SK-N-SH treated with all-trans-retinoic acid at 6 μM for 48 hours (cell line): ENCODE results near the gene PHLDB1.

Source experiments
- ATAC-seq: fragments of 200-7000 bp; cut with Tn5 transposase; 3 replicates; pipeline ENCODE4 v1.9.1; 2020; ENCODE audit warnings: mild to moderate bottlenecking, moderate library complexity
- ARNTL ChIP-seq: fragments of 450-650 bp; formaldehyde crosslinking; IDR thresholded peaks from 2 replicates; pipeline ENCODE4 v1.5.0; 2020; ENCODE audit warnings: low read depth, mild to moderate bottlenecking, moderate library complexity, borderline replicate concordance
- BACH2 ChIP-seq: fragments of 250-450 bp; sonication (Bioruptor Pico); IDR thresholded peaks from 2 replicates; pipeline ENCODE4 v1.9.0; 2021; ENCODE audit warnings: mild to moderate bottlenecking, borderline replicate concordance
- CSDC2 ChIP-seq: fragments of 250-450 bp; sonication (Bioruptor Pico); IDR thresholded peaks from 2 replicates; pipeline ENCODE4 v1.5.0; 2020; ENCODE audit warnings: mild to moderate bottlenecking, moderate library complexity
- CSRNP3 ChIP-seq: fragments of 250-450 bp; sonication (Bioruptor Pico); IDR thresholded peaks from 2 replicates; pipeline ENCODE4 v1.5.1; 2021; ENCODE audit warnings: mild to moderate bottlenecking, moderate library complexity
- ESRRG ChIP-seq: fragments of 250-450 bp; sonication (Bioruptor Pico); IDR thresholded peaks from 2 replicates; pipeline ENCODE4 v1.6.1; 2021; ENCODE audit warnings: mild to moderate bottlenecking
- GLIS3 ChIP-seq: fragments of 250-450 bp; sonication (Bioruptor Pico); IDR thresholded peaks from 2 replicates; pipeline ENCODE4 v1.5.0; 2020; ENCODE audit warnings: mild to moderate bottlenecking, moderate library complexity
- ISL1 ChIP-seq: fragments of 250-450 bp; sonication (Bioruptor Pico); IDR thresholded peaks from 2 replicates; pipeline ENCODE4 v2.1.2; 2022; ENCODE audit warnings: mild to moderate bottlenecking, moderate library complexity
- OSR1 ChIP-seq: fragments of 250-450 bp; sonication (Bioruptor Pico); IDR thresholded peaks from 2 replicates; pipeline ENCODE4 v1.8.0; 2022; ENCODE audit warnings: moderate library complexity, mild to moderate bottlenecking, inconsistent platforms
- PATZ1 ChIP-seq: fragments of 250-450 bp; sonication (Bioruptor Pico); IDR thresholded peaks from 2 replicates; pipeline ENCODE4 v1.8.0; 2020; ENCODE audit warnings: mild to moderate bottlenecking, moderate library complexity, borderline replicate concordance
- POU6F1 ChIP-seq: fragments of 250-450 bp; sonication (Bioruptor Pico); IDR thresholded peaks from 2 replicates; pipeline ENCODE4 v1.8.0; 2021; ENCODE audit warnings: low read depth, mild to moderate bottlenecking, moderate library complexity, borderline replicate concordance
- PPARA ChIP-seq: fragments of 250-450 bp; sonication (Bioruptor Pico); IDR thresholded peaks from 2 replicates; pipeline ENCODE4 v1.5.0; 2020; ENCODE audit warnings: mild to moderate bottlenecking, borderline replicate concordance
- RARB ChIP-seq: fragments of 250-450 bp; sonication (Bioruptor Pico); IDR thresholded peaks from 2 replicates; pipeline ENCODE4 v1.8.0; 2021; ENCODE audit warnings: mild to moderate bottlenecking, moderate library complexity
- SNAI2 ChIP-seq: fragments of 250-450 bp; sonication (Bioruptor Pico); IDR thresholded peaks from 2 replicates; pipeline ENCODE4 v1.5.0; 2020; ENCODE audit warnings: mild to moderate bottlenecking, moderate library complexity
- TCF4 ChIP-seq: fragments of 250-450 bp; sonication (Bioruptor Pico); IDR thresholded peaks from 2 replicates; pipeline ENCODE4 v1.8.0; 2021; ENCODE audit warnings: mild to moderate bottlenecking, moderate library complexity, borderline replicate concordance
- TOX ChIP-seq: fragments of 250-450 bp; sonication (Bioruptor Pico); IDR thresholded peaks from 2 replicates; pipeline ENCODE4 v1.8.0; 2021; ENCODE audit warnings: mild to moderate bottlenecking, moderate library complexity, borderline replicate concordance
- ZC3H10 ChIP-seq: fragments of 250-450 bp; sonication (Bioruptor Pico); IDR thresholded peaks from 2 replicates; pipeline ENCODE4 v1.5.1; 2021; ENCODE audit warnings: mild to moderate bottlenecking, moderate library complexity
- ZFP3 ChIP-seq: fragments of 250-450 bp; sonication (Bioruptor Pico); IDR thresholded peaks from 2 replicates; pipeline ENCODE4 v1.5.0; 2020; ENCODE audit warnings: mild to moderate bottlenecking, moderate library complexity
- ZFP30 ChIP-seq: fragments of 450-650 bp; formaldehyde crosslinking; IDR thresholded peaks from 2 replicates; pipeline ENCODE4 v1.5.0; 2022; ENCODE audit warnings: mild to moderate bottlenecking, moderate library complexity
- ZNF565 ChIP-seq: fragments of 450-650 bp; formaldehyde crosslinking; conservative IDR thresholded peaks from 2 replicates; pipeline ENCODE4 v1.5.0; 2020; ENCODE audit warnings: low read depth, mild to moderate bottlenecking, moderate library complexity
- ZNF70 ChIP-seq: fragments of 450-650 bp; formaldehyde crosslinking; IDR thresholded peaks from 2 replicates; pipeline ENCODE4 v1.5.0; 2020; ENCODE audit warnings: mild to moderate bottlenecking, moderate library complexity
- ZNF8 ChIP-seq: fragments of 450-650 bp; formaldehyde crosslinking; IDR thresholded peaks from 2 replicates; pipeline ENCODE4 v1.5.0; 2020; ENCODE audit warnings: mild to moderate bottlenecking, moderate library complexity
- TF ChIP-seq, protein P1 (sequence below): fragments of 250-450 bp; sonication (Bioruptor Pico); IDR thresholded peaks from 2 replicates; pipeline ENCODE4 v1.5.0; 2020; ENCODE audit warnings: mild to moderate bottlenecking, moderate library complexity

The PHLDB1 gene

DNA sequence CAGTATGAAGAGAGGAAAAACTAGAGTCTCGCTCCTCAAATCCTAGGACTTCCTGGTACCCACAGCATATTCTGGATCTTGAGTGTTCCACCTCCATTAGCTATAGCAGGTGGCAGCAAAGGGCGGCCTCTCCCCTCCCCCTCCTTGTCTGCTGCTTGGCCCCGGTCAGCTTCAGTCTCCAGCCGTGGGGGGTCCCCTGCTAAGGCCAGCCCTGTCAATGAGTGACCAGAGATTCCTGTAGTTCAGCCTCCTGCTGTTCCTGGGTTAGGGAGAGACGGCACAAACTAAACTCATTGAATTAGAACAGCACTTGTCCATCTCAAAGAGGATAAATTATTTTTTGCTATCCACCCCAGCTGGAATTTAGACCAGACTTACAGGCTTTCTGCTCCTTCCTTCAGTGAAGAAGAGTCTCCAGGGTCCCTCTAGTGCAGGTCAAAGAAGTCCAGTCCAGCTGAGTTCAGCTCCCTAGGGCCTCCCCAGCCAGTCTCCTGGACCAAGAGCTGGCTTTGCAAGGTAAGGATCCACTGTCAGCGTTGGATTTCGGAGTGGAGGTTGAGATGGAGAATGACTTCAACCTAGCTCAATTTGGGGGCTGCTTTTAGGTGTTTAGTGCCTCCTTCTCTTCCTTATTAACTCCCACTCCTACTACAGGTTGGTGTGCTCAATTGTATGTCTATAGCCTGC, 1.1 kb upstream of the PHLDB1 start (continued):
- TF ChIP-seq TOX (CRISPR knock-in tag) = no peak

DNA sequence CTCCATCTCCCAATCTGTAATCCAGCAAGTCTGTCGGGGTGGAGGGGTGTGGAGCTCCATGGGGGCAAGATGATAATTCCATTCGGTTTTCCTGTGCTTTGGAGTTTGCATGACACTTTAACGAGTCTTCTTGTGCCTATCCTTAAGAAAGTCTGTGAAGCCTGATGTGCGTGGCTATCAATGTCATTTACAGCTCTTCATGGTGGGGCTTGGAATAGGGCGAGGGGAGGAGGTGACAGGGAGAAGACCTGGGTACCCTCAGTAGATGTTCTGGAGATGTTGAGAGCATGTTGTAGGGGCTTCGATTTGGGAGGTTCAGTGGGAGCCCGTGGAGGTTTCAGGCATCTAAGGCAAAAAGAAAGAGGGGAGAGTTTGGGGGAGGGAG, 579 bp upstream of the PHLDB1 start:
- TF ChIP-seq CSDC2 (CRISPR knock-in tag) (no peak), CSRNP3 (CRISPR knock-in tag) (no peak), PPARA (CRISPR knock-in tag) (no peak), ZFP3 (CRISPR knock-in tag) (no peak), ESRRG (CRISPR knock-in tag) (no peak), SNAI2 (CRISPR knock-in tag) (no peak), PATZ1 (no peak), ZNF70 (CRISPR knock-in tag) (no peak), BACH2 (CRISPR knock-in tag) (no peak), ZNF8 (no peak), GLIS3 (no peak), RARB (CRISPR knock-in tag) (no peak), POU6F1 (no peak), ZFP30 (no peak), OSR1 (CRISPR knock-in tag) (no peak), ARNTL (no peak), TOX (CRISPR knock-in tag) (no peak), ISL1 (CRISPR knock-in tag) (no peak), ZNF565 (CRISPR knock-in tag) (no peak), TCF4 (CRISPR knock-in tag) (no peak)
- ATAC-seq = no peak

DNA sequence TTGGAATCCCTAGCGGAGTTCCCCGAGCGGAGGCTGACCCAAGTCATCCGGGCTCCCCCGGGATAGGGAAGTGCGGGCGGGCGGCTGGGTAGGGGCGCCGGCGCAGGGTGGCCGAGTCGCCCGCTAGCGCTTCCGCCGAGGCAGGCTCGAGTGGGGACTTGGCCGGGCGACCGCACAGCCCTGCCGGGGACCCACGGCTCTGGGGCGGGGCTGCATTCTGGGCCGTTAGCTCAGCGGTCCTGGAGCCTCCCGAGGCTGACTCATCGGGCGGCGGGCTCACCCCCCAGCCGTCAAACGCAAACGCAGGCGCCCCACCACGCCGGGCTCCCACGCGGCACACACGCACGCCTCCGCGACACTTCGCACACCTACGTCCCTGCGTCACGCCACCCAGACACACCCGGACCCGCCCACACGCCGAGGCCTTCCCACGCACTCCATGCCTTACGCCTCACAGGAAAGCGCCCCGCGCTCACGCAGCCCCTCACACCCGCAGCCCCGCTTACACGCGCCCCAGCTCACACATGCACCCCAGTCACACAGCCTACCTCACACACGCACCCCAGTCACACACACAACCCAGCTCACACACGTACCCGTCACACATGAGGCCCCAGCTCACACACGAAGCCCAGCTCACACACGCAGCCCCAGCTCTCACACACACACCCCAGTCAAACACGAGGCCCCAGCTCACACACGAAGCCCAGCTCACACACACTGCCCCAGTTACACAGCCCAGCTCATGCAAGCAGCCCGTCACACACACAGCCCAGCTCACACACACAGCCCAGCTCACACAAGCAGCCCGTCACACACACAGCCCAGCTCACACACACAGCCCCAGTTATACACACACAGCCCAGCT, 1.2 kb downstream of the PHLDB1 start:
- peak; percentile 72 for ATAC-seq

More for the DNA sequence above, 1.2 kb downstream of the PHLDB1 start:
- TF ChIP-seq ZNF565 (CRISPR knock-in tag) = no peak
- no peak for TF ChIP-seq ARNTL
- no peak for TF ChIP-seq BACH2 (CRISPR knock-in tag)
- TF ChIP-seq, protein P1, sequence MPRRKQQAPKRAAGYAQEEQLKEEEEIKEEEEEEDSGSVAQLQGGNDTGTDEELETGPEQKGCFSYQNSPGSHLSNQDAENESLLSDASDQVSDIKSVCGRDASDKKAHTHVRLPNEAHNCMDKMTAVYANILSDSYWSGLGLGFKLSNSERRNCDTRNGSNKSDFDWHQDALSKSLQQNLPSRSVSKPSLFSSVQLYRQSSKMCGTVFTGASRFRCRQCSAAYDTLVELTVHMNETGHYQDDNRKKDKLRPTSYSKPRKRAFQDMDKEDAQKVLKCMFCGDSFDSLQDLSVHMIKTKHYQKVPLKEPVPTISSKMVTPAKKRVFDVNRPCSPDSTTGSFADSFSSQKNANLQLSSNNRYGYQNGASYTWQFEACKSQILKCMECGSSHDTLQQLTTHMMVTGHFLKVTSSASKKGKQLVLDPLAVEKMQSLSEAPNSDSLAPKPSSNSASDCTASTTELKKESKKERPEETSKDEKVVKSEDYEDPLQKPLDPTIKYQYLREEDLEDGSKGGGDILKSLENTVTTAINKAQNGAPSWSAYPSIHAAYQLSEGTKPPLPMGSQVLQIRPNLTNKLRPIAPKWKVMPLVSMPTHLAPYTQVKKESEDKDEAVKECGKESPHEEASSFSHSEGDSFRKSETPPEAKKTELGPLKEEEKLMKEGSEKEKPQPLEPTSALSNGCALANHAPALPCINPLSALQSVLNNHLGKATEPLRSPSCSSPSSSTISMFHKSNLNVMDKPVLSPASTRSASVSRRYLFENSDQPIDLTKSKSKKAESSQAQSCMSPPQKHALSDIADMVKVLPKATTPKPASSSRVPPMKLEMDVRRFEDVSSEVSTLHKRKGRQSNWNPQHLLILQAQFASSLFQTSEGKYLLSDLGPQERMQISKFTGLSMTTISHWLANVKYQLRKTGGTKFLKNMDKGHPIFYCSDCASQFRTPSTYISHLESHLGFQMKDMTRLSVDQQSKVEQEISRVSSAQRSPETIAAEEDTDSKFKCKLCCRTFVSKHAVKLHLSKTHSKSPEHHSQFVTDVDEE = no peak
- no peak for TF ChIP-seq ZFP30
- no peak for TF ChIP-seq ZC3H10 (CRISPR knock-in tag)
- TF ChIP-seq PATZ1 = no peak
- TF ChIP-seq SNAI2 (CRISPR knock-in tag) = no peak
